NCI-H82 treated with DMSO at 0.1 percent for 48 hours (cell line): ENCODE data around the gene ZIC2.

ENCODE experiments used
- DNase-seq: peaks from one replicate; lab custom pipeline; 2025; ENCODE audit not compliant: unreplicated experiment; lab: John Stamatoyannopoulos, UW

The ZIC2 gene

GRCh38 chr13:99985241-99985874, 3.8 kb downstream of the ZIC2 start:
- no peak for DNase-seq

DNA sequence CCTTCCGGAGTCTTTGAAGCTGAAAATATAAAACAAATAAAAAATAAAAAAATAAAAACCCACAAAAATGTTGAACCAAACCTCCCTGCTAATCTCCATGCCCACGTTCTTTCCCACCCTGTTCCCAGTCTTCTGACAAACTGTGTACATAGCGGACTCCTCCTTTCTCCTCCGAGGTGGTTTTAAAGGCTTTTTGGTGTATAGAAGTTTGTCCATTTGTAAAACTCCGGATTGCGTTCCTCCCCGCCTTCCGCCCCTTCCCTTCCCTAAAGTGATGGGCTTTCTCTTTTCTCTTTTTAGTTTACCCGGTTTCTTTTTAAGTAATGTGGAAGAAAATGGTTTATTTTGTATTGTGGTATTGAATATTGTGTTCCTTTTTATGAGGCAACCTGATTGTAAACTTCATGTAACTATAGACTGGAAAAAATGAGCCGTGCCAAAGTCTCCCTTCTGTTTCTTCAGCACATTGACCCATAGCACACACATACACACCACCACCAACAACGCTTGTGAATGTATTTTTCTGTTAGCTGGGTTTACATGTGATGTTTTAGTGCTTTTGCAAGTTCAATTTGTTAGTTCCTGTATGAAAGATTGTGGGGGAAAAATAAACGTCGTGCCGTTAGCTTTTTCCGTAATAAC, 4.4 kb downstream of the ZIC2 start:
- DNase-seq, result no peak

DNA sequence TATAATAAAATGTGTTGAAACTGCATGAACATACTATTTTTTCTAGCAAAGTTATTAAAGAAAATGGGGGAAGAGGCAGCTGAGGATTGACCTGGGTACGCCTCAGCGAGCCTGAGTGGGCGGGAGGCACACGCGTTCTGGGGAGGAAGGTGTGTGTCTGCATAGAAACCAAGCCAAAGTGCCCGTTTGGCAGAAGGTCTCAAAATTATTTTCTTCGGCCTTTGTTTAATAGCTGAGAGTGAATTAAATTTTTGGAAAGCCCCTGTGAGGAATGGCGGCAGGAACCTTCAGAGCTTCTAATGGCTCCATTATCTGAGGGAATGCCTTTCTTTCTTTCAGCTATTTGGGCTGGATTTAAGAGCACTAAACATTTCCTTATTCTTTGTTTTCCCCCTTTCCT, 5.2 kb downstream of the ZIC2 start:
- no peak for DNase-seq

- no peak for DNase-seq
Measured at GRCh38 chr13:99987154-99988019, 5.8 kb downstream of the ZIC2 start.

GRCh38 chr13:99988529-99989275, 7.1 kb downstream of the ZIC2 start:
- no peak for DNase-seq

DNA sequence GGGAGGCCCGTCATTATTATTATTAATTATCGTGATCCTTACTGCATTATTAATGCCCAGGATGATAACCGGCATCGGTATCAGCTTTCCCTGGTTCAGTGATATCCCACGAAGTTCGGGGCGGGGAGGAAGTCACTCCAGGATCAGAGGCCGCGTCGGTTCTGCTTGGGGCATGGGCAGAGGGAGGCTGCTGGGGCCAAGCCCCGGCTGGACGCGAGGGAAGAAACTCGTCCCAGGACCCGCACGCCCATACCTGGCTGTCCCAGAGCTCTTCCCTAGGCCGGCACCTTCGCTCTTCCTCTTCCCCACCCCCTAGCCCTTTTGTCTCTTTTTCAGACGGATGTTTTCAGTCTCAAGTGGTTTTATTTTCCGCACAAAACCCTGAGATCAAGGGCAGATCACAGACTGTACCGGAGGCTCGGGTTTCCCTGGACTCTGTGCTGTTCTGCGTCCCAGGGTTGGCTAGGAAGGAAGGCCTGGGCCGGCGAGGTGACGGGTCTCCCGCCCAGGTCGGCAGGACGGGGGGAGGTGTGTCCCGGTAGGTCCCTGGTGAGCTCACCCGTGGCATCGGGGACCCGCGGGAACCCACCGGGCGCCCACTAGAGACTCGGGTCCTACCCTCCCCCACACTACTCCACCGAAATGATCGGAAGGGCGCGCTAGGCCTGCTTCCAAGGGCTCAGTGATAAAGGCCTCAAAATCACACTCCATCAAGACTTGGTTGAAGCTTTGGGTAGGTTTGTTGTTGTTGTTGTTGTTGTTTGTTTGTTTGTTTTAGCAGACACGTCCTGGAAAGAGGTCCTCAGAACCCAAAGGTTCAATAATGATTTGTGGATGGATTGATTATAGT, 7.9 kb downstream of the ZIC2 start:
- no peak for DNase-seq

DNA sequence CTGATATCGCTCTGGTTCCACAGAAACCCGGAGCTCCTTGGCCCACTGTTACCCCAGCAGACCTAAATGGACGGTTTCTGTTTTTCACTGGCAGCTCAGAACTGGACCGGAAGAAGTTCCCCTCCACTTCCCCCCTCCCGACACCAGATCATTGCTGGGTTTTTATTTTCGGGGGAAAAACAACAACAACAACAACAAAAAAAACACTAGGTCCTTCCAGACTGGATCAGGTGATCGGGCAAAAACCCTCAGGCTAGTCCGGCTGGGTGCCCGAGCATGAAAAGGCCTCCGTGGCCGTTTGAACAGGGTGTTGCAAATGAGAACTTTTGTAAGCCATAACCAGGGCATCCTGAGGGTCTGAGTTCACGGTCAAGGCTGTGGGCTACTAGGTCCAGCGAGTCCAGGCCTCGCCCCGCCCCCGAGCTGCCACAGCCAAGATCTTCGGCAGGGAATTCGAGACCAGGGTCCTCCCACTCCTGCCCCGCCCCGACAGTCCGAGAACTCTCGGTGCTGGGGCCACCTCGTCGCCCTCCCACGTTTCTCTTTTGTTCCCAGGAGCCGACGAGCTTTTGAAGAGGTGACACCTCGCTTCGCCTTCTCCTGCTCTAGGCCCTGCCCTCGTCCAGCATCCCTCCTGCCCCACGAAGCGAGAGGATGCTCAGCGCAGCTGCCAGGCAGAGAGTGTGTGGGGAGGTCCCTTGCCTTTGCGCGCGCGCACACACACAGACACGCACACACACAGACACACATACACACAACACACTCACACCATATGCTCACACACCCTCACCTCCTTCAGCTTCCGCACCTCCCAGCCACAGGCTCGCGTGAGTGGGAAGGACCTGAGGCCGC, 8.8 kb downstream of the ZIC2 start:
- DNase-seq, result no peak

- no peak for DNase-seq
Measured at GRCh38 chr13:99991013-99991827, 9.6 kb downstream of the ZIC2 start.

DNA sequence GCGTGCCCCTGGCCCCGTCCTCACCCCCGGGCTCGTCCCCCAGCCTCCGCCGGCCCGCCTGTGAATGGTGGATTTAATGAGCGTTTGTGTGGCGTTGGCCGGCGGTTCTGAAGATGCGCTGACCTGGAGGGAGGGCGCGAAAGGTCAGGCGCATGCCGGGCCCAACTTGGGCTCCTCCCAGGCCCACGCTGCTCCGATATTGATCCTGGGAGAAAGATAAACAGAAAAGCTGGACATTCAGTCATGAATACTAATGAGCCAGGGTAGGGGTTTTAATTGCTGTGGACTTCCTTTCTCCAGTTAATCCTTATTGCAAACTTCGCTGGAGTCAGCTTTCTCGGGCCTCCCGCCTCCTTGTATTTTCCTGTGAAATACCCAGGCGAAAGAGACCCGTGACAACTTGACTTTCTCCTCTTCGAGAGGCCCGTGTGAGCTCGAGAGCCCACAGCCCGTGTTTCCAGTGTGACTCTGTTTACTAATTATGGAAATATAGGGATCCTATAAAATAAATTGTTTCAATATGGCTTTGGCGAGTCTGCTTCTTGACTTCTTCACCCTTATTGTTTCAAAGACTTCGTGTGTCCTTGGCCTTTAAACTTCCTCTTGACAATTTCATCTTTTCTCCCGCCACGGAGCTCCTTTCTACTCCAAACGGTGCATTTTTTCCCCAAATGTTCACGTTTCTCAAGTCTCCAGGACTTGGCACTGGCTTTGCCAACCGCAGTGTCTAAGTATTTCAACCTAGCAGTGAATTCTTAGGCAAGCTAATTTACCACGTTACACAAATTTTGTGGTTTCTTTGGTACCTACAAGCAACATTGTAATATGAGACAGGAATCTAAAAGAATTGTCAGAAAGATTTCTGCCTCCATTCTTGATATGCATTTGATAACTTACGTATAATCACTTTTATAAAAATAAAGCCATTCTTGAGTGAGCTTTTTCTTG, 10.5 kb downstream of the ZIC2 start:
- no peak for DNase-seq

- no peak for DNase-seq
Measured at GRCh38 chr13:99992949-99993351, 11.4 kb downstream of the ZIC2 start.

DNA sequence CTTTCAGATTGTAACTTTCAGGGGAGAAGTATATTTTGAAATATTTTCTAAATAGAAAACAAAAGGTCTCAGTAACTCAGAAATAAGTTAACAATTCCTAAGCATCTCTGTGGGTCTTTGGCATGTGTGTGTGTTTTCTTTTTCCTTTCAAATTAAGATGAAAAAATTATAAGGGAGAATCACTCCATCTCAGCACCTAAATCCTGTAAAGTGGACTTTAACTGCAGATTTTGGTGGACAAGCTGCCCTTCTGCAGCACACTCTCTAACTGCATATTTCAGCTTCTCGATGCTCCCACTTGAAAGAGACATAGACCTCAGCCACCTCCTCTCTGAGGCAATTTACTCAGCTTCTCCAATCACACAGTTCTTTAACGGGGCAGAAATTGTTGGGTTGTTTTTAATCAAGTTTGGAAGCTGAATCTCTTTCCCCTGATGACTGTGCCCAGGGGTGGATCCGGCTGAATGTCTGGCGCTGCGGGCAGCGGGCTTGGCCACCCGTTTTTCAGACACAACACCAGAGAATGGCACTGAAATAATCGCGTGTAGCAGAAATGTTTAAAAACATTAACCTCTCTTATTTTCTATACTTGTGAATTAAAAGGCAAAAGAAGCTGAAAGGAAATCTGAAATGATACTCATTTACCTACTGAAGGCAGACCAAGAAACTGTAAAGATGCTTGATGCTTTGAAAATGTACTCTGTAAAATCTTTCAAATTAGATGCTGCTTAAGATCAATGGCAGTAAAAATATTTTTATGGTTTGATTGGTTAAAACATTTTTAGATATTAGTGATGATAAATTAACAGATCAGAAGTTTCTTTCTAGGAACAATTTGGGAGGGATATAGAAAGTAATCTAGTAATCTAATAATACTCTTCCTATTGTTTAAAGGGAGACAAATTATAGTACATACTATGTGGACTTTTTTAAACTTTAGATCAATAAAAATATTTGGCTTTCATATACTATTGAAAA, 12.4 kb downstream of the ZIC2 start:
- no peak for DNase-seq

GRCh38 chr13:99994638-99995020, 13.0 kb downstream of the ZIC2 start:
- no peak for DNase-seq

DNA sequence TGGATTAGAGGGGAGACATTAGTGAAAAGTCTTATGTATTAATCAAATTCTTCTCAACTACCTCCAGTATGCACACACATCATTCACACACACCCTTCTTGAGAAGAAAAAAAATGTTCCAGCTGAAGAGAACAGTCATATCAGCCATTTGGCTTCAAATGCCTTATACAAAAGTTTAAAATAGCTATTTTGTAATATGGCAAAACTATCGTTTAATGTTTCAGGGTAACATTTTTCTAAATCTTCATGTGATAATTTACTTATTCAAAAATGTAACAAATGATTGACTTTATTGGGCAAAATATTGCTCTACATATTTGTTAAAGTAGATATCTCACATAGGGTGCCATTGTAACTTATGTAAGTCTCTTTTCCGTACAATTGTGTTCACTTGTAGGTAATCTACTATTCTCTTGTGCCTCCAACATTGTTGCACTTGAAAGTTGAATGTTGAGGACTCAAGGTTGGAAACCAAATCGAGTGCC, 13.6 kb downstream of the ZIC2 start:
- no peak for DNase-seq

DNA sequence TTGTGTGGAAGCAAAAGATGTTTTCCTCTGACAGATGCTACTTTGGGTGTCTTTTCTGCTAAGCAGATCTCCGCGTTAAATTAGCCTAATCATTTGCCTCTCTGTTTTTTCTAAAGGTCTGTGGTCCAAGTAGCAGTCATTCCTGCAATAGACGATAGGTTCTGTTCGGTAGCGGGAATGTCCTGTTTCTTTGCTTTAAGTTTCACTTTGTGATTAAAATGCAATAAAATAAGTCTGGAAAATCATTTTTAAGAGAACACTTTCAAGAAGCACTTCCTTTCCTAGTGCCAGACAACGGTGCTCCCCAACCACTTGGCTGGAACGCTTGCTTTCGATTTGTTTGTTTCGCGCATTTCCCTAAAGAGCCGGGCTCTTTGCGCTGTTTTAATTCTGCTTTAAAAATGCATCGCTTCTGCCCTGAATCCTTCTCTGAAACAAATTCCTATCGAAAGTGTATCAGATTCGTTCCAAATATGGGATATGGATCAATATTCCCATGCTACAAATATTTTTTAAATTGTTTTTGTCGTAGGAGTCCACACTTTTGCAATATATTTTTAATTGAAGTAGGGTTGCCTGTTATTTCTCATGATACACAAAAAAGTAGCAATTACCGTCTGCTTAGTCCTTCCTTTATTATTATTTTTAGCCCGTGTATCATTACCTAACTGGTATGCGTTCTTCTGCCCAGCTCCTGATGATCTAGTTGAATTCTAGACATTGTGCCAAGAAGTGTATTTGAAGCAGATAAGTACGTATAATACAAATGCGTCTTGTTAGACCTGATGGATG, 14.2 kb downstream of the ZIC2 start:
- DNase-seq, result no peak

- no peak for DNase-seq
Measured at GRCh38 chr13:99996381-99996973, 14.9 kb downstream of the ZIC2 start.
